ENCODE measurements around the gene EYS.

The EYS gene

GRCh38 chr6:64803470-64804166 is 903.4 kb downstream of the EYS start:
- no peak for DNase-seq

GRCh38 chr6:64792534-64792933 is 914.5 kb downstream of the EYS start:
- DNase-seq = no peak

DNA sequence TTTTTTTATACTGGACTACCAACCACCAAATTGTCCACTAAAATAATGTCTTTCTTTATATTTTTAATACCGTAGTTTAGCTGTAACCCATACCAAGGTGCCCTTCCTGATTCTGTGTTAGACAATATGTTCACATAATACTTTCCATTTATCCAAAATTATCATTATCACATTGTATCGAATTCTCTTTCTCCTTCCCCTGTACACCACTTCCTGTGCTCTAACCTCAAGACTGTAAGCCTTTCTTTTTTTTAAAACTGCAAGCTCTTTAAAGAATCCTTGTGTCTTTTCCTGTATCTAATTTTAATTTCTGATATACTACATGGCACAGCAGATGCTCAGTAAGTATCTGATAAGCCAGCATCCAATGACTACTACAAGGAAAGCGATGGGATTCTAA is 917.5 kb downstream of the EYS start:
- no peak for DNase-seq

GRCh38 chr6:64786736-64787135 is 920.3 kb downstream of the EYS start:
- no peak for DNase-seq

- no peak for DNase-seq
These were observed 924.1 kb downstream of the EYS start for GRCh38 chr6:64782877-64783276.

GRCh38 chr6:64777941-64778785 is 928.9 kb downstream of the EYS start:
- DNase-seq = no peak

DNA sequence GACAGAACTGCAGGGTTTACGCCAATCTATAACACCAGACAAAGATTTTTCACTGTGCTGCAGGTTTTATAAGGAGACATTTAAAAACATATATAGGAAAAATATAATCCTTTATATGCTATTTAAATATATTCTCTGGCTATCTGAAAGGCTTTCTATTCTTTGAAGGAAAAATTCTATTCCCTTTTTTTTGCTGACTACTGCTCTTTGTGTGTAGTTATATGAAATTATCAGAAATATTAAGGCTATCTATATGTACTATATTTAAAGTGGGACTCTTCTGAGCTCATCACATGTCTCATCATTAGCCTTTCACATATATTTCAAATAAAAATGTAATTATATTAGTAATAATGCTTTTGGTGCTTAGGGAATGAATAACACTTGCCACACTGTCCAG is 930.7 kb downstream of the EYS start:
- DNase-seq = no peak

DNA sequence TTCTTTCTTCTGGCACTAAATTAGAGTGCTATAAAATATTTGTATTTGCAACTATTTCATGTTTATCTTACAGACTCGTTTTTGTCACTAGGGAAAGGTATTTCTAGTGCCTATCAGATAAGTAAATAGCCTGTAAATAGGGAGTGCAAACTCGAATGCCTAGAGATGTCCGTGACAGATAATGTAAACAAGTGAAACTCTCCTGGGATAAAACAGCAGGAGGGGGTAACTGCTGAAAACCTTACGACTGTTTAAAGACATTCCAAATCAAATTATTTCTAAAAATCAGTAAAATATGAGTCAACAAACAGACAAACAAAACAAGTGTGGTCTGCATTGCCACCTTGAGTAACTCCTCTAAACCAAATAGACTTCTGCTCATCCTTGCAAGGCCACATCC is 932.1 kb downstream of the EYS start:
- DNase-seq = no peak

- DNase-seq = no peak
These were observed 956.1 kb downstream of the EYS start for GRCh38 chr6:64750910-64751309.

DNA sequence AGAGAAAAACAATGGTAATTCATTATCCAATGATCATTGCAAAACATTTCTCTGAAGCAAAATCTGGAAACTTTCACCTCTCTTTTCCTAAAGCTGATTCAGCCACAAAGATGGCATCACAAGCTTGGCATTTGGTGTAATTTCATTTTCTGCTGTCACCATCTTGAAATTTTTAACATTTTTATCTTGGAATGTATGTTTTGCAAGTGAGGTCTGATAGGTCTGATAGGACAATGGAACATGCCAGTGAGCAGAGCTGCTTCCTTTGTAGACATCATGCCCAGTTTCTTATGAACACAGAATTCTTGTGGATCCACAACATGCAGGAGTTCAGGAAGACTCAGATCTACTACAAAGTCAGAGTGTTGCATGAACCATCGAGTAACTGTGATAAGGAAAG is 969.6 kb downstream of the EYS start:
- DNase-seq = no peak

- DNase-seq = no peak
These were observed 970.5 kb downstream of the EYS start for GRCh38 chr6:64736421-64736950.

GRCh38 chr6:64733433-64733832 is 973.6 kb downstream of the EYS start:
- DNase-seq = no peak

- DNase-seq = no peak
These were observed 974.1 kb downstream of the EYS start for GRCh38 chr6:64732888-64733287.

GRCh38 chr6:64729522-64729921 is 977.5 kb downstream of the EYS start:
- no peak for DNase-seq

GRCh38 chr6:64727075-64727474 is 980.0 kb downstream of the EYS start:
- no peak for DNase-seq

DNA sequence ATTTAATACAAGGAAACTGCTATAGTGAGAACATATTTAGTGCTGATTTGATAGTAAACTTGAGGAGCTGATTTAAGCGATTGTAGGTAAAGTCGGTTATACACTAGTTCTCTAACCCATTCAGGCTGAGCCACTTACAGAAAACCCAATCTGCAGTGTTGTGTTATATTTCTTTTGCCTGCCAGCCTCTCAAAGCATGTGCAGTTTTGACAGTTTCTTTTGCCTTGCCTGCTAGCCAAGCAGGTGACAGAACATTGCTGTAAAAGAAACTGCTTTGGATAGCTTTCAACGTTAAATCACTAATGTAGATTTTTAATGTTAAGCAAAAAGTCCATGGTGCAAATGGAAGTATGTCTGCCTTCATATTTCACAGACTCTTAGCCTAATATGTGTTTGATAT is 982.9 kb downstream of the EYS start:
- DNase-seq = no peak

GRCh38 chr6:64723327-64724058 is 983.5 kb downstream of the EYS start:
- DNase-seq = no peak

DNA sequence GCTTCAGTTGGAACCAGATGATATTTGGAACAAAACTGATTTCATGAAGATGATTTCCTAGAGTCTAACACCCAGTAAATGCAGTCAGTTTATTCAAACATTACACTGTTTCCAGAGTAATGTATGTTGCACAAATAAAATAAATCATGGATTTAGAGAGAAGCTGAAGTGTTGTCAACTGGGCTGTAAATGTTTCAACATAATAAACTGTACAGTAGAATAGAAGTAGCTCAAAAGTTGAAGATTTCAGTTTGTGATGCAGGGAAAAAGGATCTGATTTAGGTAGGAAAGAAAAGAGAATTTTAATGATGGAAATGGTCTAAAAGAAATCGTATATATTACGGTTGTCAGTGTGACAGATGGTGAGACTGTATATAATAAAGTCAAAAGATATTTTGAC is 985.2 kb downstream of the EYS start:
- no peak for DNase-seq

DNA sequence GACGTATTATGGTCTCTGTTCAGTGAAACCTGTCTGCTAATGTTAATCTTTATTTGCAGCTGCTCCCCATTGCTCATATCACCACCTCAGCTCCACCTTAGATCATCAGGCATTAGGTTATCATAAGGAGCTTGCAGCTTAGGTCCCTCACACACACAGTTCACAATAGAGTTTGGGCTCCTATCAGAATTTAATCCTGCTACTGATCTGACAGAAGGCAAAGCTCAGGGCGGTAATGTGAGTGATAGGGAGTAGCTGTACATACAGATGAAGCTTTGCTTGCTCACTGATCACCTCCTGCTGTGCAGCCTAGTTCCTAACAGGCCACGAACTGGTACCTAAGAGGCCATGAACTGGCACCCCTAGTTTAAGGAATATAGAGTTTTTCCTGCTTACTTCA is 989.7 kb downstream of the EYS start:
- DNase-seq = no peak

DNA sequence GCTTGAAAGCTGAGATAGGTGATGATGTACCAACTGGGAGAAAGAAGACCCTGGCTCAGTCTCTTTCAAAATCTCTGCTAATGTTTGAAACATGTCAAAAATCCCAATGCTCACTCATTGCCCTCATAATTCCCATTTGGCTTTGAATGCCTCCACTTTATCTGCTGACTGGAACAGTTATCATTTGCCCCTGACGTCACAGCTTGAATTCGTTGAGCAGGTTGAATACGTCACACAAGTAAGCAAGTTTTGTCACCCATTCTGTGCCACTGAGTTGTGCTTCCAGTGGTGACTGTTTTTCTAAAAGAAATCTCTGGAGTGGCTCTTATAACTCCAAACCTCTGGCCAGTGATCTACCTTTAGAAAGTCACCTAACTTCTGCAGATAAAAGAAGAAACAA is 991.4 kb downstream of the EYS start:
- DNase-seq = no peak

- no peak for DNase-seq
These were observed 993.0 kb downstream of the EYS start for GRCh38 chr6:64714073-64714472.

DNA sequence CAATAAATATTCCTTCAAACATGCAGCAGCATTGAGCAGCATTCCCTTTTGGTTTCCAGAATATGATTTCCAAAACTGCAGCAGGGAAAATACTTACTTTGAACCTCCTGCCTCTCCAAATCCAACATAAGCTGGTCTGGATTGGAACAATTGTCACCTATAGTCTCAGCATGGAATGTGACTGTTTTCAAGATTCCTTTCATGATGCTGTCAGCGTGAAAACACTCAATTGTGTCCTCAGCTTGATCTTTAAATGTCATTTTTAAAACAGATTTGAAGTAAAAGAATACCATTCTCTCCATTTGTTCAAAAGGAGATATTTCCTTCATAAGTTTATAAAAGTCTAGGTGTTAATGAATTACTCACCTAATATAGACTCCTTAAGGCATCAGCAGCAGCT is 993.9 kb downstream of the EYS start:
- DNase-seq = no peak

- no peak for DNase-seq
These were observed 994.4 kb downstream of the EYS start for GRCh38 chr6:64712606-64713005.

GRCh38 chr6:64703922-64704321 is 1003.1 kb downstream of the EYS start:
- DNase-seq = no peak

All from RPMI8226 (cell line).